Stimulated activated CD4-positive, alpha-beta T cell treated with anti-CD3 and anti-CD28 coated beads, Interleukin-12 subunit alpha, Interleukin-12 subunit beta, amount 100 ng/mL, for 24 hours (primary cell): ENCODE results near the gene PDZRN3.
"Not testable (repeated sequence)": the region's sequence is repeated elsewhere in the genome, so short reads cannot be mapped to it uniquely, and the experiment has no call there.

Experiments used
- DNase-seq, 2 experiments: peaks; one replicate each; pipeline ENCODE4 v3.0.0-alpha.2; 2020; ENCODE audit warnings: low read depth in 2 of 2

Gene PDZRN3

GRCh38 chr3:73591286-73591800 lies 33.4 kb downstream of the PDZRN3 start:
- DNase-seq: no peak

- no peak for DNase-seq
These were observed 38.1 kb downstream of the PDZRN3 start for GRCh38 chr3:73586628-73587027.

GRCh38 chr3:73586190-73586589 lies 38.6 kb downstream of the PDZRN3 start:
- no peak for DNase-seq

GRCh38 chr3:73584873-73585272 lies 39.9 kb downstream of the PDZRN3 start:
- no peak for DNase-seq

GRCh38 chr3:73582535-73582934 lies 42.2 kb downstream of the PDZRN3 start:
- DNase-seq: no peak

GRCh38 chr3:73581134-73581846 lies 43.5 kb downstream of the PDZRN3 start:
- DNase-seq: no peak

- DNase-seq: no peak
These were observed 44.4 kb downstream of the PDZRN3 start for GRCh38 chr3:73580343-73580742.

GRCh38 chr3:73577704-73578103 lies 47.0 kb downstream of the PDZRN3 start:
- DNase-seq: no peak

- no peak for DNase-seq
These were observed 47.7 kb downstream of the PDZRN3 start for GRCh38 chr3:73576999-73577461.

GRCh38 chr3:73575953-73576352 lies 48.8 kb downstream of the PDZRN3 start:
- no peak for DNase-seq

- no peak for DNase-seq
These were observed 49.2 kb downstream of the PDZRN3 start for GRCh38 chr3:73575519-73575918.

GRCh38 chr3:73573204-73573603 lies 51.5 kb downstream of the PDZRN3 start:
- DNase-seq: no peak

- no peak for DNase-seq
These were observed 52.4 kb downstream of the PDZRN3 start for GRCh38 chr3:73572368-73572767.

- no peak for DNase-seq
These were observed 53.4 kb downstream of the PDZRN3 start for GRCh38 chr3:73571238-73571794.

- DNase-seq: no peak
These were observed 55.4 kb downstream of the PDZRN3 start for GRCh38 chr3:73569246-73569760.

GRCh38 chr3:73568371-73568862 lies 56.3 kb downstream of the PDZRN3 start:
- DNase-seq: no peak

GRCh38 chr3:73565374-73565773 lies 59.4 kb downstream of the PDZRN3 start:
- not testable (repeated sequence) for DNase-seq

GRCh38 chr3:73563896-73564582 lies 60.7 kb downstream of the PDZRN3 start:
- DNase-seq: no peak

- DNase-seq: no peak
These were observed 63.2 kb downstream of the PDZRN3 start for GRCh38 chr3:73561494-73561893.

- no peak for DNase-seq
These were observed 65.0 kb downstream of the PDZRN3 start for GRCh38 chr3:73559749-73560148.

GRCh38 chr3:73558727-73559075 lies 66.0 kb downstream of the PDZRN3 start:
- DNase-seq: no peak

- DNase-seq: no peak
These were observed 66.6 kb downstream of the PDZRN3 start for GRCh38 chr3:73557986-73558726.
